Testis (tissue), 2 donors: ENCODE measurements around the gene TPP1.

ENCODE experiments used
- CTCF ChIP-seq, 3 experiments: fragments of 450-650 bp in 2 of 3; fragments of 200-600 bp in 1 of 3; sonication (generic) in 1 of 3; IDR thresholded peaks; one replicate each; pipeline ENCODE4 v1.5.1; 2016 to 2019; ENCODE audit warnings: antibody characterized with exemption in 3 of 3, mild to moderate bottlenecking in 2 of 3, moderate library complexity in 1 of 3
- POLR2A ChIP-seq: fragments of 450-650 bp; IDR thresholded peaks from one replicate; pipeline ENCODE4 v1.6.1; 2017; ENCODE audit warnings: antibody characterized with exemption, mild to moderate bottlenecking, moderate library complexity

GRCh38 chr11:6655020-6655789 is 36.0 kb upstream of the TPP1 start:
- TF ChIP-seq POLR2A = no peak
- TF ChIP-seq CTCF (IDR thresholded peaks at IDR 0.05) = no peak
